HG02885 (cell line): ENCODE results near the gene TMEM87B.
"Not testable (repeated sequence)": the region's sequence is repeated elsewhere in the genome, so short reads cannot be mapped to it uniquely, and the experiment has no call there.

Experiments used
- ATAC-seq: cut with Tn5 transposase; IDR thresholded peaks from one replicate; pipeline ENCODE4 v1.9.1; 2021; ENCODE audit warnings: mild to moderate bottlenecking; ENCODE audit not compliant: unreplicated experiment, poor library complexity

The TMEM87B gene

DNA sequence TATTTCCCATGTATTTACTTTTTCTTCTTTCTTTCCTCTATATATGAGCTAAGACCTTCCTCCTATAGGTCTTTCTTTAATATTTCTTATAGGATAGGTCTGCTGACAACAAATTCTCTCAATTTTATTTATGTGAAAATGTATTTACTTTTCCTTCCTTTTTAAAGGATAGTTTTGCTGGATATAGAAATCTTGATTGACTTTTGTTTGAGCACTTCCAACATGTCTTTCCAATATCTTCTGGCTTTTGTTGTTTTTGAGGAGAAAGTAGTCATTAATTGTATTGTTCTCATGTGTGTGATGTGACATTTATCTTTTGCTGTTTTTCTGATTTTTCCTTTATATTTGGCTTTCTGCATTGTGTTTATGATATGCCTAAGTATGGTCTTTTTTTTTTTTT is 54.2 kb downstream of the TMEM87B start:
- no peak for ATAC-seq

GRCh38 chr2:112110966-112111365 is 55.9 kb downstream of the TMEM87B start:
- ATAC-seq: no peak

DNA sequence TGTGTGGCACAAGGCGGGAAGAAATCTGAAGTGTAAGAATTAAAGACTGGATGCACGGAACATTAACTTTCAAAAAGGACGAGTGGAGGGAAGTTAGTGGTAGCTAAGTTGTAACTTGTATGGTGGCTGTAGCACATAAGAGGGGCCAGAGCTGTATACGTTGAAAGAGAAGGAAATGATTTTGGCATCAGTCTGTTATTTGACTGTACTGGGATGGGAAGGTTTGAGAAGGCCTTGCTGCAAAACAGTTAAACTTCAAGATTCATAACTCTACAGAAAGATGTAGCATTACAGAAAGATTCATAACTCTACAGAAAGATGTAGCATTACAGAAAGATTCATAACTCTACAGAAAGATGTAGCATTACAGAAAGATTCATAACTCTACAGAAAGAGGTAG is 58.3 kb downstream of the TMEM87B start:
- ATAC-seq: not testable (repeated sequence)

GRCh38 chr2:112118148-112118547 is 63.1 kb downstream of the TMEM87B start:
- no peak for ATAC-seq

DNA sequence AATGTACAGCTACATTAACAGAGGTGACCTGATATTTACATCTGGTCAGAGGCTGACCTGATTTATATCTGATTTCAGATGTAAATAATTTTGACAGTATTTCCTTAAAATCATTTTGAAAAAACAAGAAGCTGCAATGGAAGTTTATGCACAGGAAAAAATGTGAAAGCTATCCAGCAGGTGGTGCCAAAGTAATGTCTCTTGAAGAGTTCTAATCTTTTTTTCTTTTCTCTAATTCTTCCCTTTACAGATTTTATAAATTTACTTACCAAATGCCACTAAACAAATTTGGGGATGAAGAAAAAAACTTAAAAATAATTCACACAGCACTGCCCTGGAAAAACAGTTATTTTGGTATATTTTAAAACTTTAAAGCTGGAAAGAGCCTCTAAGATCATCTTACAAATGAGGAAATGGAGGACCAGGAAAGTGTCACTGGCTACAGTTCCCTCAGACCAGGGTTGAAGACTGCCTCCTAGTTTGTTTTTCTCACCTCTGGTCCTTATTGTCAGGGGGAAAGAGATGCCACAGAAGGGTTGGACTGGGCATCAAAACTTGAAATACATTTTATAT is 66.7 kb downstream of the TMEM87B start:
- ATAC-seq: no peak

DNA sequence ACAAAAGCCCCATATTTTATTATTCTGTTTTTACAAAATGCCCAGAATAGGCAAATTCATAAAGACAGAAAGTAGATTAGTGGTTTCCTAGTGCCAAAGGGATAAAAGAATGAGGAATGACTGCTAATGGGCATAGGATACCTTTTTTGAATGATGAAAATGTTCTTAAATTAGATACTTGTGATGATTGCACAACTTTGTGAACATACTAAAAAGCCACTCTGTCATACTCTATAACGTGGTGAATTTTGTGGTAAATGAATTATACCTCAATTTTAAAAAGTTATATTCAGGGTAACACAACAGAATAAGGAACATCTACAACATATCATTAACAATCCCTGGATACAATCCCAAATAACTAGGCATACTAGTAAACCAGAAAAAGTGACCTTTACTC is 74.0 kb downstream of the TMEM87B start:
- ATAC-seq: no peak

GRCh38 chr2:112133344-112133743 is 78.3 kb downstream of the TMEM87B start:
- ATAC-seq: no peak

GRCh38 chr2:112134120-112134519 is 79.1 kb downstream of the TMEM87B start:
- no peak for ATAC-seq

DNA sequence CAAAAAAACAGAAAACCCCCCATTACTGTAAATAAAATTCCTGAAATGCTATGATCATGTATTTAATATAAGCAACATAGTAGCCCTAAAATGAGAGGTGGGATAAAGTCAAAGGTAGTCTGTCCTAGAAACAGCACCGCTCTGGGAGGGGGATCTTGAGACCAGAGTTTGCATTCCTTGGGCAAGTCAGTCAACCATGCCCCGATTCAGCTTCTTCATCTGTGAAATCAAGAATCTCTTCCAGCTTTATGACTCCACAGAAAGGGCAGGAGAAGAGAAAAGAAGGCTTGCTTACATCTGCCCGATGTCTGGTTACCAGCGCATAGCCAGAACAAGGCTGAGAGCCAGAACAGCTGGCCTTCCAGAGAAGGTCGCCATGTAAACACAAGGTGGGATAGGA is 81.0 kb downstream of the TMEM87B start:
- no peak for ATAC-seq

DNA sequence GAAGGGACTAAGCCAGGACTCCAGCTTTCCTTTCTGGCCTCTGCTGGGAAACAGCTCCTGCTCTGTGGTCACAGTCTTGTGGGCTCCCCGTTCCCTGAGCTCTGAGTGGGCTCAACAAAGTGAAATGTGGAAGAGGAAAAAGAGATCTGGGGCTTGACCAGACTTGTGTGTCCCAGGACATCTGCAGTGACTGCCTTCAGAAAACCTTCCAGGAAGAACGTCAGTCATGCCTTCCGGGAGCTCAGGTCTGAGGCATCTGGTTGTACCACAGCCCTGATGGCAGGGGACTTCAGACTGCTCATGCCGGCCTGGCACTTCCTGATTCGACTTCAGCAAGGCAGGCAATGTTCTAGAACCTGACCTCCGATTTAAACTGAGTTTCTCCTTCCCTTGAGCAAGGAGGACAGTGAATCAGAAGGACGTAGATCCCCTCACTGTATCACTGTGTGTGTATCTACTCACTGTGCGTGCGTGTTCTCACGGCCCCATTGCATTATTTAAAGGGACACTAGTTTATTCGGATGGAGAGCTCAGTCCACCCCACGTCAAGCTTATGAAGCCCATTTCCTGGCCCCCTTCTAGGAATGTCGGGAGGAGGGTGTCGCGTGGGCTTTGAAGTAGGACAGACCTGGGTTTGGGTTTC is 82.6 kb downstream of the TMEM87B start:
- no peak for ATAC-seq

DNA sequence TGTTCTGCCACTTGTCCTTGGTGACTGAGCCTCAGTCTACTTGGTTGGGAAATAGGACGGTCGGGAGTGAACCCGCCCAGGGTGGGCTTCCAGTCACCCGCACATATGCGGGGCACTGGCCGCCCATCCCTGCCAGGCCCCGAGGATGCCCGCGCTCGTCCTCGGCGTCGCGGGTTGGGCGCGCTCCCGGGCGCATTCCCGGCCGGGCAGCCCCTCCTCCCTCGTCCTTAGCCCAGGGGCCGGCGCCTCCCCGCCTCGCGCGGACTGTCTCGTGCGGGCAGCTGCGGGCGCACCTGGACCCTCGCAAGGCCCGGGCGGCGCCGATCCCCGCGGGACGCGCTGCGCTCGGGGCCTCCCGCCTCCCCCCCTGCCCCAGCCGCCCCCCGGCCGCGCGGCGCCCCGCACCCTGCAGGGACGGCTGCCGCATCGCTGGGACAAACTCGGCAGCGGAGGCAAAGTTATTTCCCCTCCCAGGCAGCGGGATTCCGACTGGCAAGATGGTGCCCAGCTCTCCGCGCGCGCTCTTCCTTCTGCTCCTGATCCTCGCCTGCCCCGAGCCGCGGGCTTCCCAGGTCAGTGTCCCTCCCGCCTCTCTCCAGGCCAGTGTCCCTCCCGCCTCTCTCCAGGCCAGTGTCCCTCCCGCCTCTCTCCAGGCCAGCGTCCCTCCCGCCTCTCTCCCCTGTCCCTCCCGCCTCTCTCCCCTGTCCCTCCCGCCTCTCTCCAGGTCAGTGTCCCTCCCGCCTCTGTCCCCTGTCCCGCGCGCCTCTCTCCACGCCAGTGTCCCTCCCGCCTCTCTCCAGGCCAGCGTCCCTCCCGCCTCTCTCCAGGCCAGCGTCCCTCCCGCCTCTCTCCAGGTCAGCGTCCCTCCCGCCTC is 83.3 kb downstream of the TMEM87B start, which contains the start of gene FBLN7:
Gene FBLN7 (plus strand): TSS at position 227 of the 874 bp plus-strand sequence. CDS start 271 bp downstream, at position 498.
- no peak for ATAC-seq

DNA sequence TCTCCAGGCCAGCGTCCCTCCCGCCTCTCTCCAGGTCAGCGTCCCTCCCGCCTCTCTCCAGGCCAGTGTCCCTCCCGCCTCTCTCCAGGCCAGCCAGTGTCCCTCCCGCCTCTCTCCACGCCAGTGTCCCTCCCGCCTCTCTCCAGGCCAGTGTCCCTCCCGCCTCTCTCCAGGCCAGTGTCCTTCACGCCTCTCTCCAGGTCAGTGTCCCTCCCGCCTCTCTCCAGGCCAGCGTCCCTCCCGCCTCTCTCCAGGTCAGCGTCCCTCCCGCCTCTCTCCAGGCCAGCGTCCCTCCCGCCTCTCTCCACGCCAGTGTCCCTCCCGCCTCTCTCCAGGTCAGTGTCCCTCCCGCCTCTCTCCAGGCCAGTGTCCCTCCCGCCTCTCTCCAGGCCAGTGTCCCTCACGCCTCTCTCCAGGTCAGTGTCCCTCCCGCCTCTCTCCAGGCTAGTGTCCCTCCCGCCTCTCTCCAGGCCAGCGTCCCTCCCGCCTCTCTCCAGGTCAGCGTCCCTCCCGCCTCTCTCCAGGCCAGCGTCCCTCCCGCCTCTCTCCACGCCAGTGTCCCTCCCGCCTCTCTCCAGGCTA is 84.1 kb downstream of the TMEM87B start:
- not testable (repeated sequence) for ATAC-seq

DNA sequence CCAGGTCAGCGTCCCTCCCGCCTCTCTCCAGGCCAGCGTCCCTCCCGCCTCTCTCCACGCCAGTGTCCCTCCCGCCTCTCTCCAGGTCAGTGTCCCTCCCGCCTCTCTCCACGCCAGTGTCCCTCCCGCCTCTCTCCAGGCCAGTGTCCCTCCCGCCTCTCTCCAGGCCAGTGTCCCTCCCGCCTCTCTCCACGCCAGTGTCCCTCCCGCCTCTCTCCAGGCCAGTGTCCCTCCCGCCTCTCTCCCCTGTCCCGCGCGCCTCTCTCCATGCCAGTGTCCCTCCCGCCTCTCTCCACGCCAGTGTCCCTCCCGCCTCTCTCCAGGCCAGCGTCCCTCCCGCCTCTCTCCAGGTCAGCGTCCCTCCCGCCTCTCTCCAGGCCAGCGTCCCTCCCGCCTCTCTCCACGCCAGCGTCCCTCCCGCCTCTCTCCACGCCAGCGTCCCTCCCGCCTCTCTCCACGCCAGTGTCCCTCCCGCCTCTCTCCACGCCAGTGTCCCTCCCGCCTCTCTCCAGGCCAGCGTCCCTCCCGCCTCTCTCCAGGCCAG is 84.7 kb downstream of the TMEM87B start:
- not testable (repeated sequence) for ATAC-seq

GRCh38 chr2:112140205-112140802 is 85.2 kb downstream of the TMEM87B start:
- ATAC-seq: no peak

DNA sequence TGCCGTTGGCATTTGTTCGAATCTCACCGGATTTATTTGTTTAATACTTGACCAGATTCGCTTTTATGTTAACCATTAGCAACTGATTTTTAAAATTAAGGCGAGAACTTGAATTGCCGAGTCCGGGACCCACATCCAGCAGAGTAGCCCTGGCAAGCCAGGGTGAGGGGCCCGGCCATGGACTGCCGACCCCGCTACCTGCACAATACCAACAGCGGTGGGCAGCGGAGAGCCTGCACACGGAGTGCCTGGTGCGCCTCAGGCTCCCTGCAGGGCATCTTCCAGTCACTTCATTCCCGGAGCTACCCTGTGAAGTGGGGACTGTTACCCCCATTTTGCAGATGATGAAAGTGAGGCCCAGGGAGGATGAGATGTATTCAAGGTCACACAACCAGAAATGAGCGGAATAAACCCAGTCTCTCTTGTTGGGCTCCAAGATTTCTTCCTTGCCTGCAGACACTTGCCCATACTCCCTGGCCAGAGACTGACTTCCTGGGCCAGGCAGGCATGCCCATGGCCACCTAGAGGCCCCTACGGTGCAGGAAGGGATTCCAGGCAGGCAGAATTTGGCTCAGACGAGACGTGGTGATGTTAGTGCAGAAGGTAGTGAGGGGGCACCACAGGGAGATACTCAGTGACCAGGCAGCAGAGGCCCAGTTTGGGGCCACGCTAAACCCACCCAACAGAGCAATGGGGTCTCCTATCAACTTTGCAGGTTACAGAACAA is 86.0 kb downstream of the TMEM87B start:
- no peak for ATAC-seq

DNA sequence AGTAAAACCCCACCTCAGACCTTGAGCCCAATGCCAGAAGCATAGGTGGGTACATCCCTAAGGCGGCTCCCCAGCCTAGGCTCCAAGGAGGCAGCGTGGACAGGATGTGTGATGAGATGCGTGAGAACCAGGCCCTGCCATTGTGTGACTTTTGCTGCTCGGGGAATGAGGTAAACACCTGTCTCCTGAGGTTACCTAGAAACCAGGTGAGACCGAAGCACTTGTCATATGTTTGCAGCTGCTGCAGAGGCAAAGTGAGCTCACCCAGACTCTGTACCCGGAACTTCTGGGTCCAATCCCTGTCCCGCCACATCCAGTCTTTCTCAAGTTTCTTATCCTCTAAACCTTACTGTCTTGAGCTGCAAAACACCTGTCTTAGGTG is 86.5 kb downstream of the TMEM87B start:
- ATAC-seq: no peak

DNA sequence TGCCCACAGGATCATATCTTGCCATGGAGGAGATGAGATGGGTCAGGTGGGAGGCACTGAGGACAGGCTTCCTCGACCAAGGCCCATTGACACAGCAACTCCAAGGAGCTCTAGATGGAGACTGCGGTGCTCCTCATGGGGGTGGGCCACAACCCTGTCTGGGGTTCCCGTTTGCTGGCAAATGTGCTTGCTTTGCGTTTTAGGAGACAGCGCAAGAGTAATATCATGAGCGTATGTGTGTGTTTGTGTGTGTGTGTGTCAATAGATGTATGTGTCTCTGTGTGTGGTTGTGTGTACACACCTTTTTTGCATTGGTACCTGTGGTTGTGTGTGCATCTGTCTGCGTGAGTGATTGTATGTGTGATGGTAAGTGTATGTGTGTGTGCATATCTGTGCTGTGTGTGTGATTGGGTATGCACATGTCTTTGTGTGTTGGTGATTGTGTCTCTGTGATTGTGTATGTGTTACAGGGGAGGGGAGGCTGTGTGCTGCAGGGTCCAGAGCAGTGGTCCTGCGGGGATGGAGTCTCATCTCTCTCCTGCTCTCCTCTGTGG is 87.5 kb downstream of the TMEM87B start:
- no peak for ATAC-seq

DNA sequence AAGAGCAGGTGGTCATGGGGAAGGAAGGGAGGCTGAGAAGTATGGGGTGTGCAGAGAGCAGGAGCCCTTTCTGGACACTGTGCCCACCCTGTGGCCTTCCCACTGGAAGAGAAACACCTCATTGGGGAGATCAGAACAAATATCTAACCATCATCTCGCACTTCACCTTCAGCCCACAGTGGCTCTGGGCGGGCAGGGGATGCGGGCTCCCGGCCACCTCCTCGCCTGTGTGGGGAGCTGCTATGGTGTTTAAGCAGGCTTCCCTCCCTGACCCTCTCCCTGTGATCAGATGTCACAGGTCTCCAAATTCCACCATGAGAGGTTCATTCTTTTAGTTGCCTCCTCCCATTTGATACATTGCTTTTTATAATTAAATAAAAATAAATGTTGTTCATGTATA is 88.1 kb downstream of the TMEM87B start:
- ATAC-seq: no peak

- ATAC-seq: no peak
Measured at GRCh38 chr2:112144966-112145365, 89.9 kb downstream of the TMEM87B start.
